ENCODE measurements around the gene FAM219A.
"Not testable (repeated sequence)": the region's sequence is repeated elsewhere in the genome, so short reads cannot be mapped to it uniquely, and the experiment has no call there.

FAM219A gene

DNA sequence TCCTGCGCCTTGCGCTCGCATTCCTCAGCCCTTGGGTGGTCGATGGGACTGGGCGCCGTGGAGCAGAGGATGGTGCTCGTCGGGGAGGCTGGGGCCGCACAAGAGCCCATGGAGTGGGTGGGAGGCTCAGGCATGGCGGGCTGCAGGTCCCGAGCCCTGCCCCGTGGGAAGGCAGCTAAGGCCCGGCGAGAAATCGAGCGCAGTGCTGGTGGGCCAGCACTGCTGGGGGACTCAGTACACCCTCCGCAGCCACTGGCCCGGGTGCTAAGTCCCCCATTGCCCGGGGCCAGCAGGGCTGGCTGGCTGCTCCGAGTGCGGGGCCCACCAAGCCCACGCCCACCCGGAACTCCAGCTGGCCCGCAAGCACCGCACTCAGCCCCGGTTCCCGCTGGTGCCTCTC, 24.4 kb upstream of the FAM219A start:
- not testable (repeated sequence) for DNase-seq

DNA sequence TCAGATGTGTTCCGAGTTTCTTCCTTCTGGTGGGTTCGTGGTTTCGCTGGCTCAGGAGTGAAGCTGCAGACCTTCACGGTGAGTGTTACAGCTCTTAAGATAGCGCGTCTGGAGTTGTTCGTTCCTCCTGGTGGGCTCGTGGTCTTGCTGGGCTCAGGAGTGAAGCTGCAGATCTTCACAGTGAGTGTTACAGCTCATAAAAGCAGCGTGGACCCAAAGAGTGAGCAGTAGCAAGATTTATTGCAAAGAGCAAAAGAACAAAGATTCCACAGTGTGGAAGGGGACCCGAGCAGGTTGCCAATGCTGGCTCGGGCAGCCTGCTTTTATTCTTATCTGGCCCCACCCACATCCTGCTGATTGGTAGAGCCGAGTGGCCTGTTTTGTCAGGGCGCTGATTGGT, 23.2 kb upstream of the FAM219A start:
- DNase-seq: not testable (repeated sequence)

DNA sequence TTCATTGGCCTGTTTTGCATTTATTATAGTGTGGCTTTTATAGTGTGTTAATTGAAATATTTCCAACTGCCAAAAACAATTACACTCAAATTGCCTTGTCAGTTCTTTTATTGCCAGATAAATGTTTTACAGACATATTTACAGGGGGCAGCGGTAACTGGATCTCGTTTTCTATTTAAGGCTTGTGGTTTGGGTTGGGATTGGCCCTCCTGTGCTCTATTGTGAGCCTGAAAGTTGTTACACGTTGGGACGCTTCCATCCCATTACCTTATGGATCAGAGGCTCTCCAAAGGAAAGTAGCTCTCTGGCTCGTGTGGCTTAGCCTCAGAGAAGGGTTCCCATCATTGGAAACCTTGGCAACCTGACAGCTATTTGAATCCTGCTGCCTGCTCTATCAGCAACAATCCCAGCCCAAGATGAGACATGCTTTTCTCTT, 21.1 kb upstream of the FAM219A start:
- DNase-seq: no peak

DNA sequence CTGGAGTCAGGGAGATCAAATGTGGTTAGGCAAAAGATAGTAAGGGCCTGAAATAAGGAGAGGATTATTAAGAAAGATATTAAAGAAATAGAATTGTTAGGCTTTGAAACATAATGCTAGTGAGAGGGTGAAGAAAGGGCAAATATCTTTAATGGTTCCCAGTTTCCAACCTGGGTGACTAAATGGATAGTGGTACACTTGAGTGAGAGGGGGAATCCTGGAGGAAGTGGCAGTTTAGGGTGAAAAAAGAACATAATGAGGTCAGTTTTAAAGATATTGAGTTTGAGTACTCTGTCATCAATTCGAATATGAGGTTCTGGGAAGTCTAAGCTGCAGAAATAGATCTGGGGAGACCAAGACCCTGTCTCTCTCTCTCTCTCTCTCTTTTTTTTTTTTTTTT, 19.2 kb upstream of the FAM219A start:
- no peak for DNase-seq

DNA sequence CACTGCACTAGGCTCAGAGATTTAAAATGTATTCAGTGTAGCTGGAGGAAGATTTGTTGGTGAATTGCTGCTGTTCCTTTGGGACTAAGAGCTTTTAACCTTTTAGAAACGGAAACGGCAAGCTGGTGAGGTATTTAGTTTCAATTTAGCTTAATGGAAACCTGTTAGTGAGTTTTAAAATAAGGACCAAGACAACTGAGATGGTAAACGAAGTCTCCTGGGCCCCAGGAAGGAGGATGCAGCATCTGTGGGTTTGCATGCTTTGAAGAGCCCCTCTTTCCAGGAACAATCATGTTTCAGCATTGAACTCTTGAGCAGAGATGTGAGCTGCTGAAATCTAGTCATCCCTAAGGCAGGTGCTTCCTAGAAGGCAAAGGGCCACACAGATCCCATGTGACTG, 16.7 kb upstream of the FAM219A start:
- DNase-seq: no peak

DNA sequence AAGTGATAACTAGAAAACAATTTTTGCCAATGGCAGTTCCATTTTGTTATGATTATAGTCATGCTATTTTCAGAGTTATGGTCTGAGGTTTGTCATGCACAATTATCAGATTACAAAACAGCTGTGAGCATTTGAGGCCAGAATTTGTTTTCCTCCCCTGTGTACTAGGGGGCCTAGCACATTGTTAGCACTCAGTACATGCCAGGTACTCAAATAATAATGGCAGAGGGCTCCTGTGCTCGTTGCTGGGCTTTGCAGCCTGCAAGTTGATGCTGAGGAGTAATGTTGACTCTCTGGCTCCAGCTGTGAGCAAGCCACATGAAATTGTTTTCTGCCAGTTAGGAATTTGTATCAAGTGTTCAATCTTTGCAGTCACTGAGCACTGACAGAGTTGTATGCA, 7.1 kb upstream of the FAM219A start:
- no peak for DNase-seq

DNA sequence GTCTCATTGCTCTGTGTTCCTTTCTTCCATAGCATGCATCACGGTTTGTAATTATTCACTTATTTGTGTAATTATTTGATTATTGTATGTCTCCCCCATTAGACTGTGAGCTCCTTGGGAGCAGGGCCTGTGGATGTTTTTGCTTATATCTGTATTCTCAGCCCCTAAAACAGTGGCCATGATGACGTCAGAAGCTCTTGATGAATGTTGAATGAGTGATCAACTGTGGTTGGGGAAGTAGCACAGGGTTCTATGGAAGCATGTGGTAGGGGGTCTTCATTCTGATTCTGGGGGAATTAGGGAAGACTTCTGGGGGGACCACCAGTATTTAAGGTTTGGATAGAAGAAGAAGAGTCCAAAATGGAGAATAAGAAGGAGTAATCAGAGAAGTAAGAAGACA, 6.2 kb upstream of the FAM219A start:
- no peak for DNase-seq

DNA sequence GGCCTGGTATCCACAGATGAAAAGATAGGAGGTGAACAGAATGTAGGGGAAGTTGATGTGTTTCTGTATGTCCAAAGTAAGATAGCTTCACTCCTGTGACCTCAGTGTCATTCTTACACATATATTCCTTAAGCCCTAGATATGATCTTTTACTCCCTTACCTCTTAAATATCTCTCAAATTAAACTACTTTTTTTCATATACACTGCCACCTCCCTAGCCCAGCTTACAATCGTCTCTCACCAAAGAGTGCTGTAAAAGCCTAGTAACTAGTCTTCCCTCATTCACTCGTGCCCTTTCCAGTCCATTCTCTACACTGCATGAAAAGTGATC, 5.5 kb upstream of the FAM219A start:
- DNase-seq: no peak

DNA sequence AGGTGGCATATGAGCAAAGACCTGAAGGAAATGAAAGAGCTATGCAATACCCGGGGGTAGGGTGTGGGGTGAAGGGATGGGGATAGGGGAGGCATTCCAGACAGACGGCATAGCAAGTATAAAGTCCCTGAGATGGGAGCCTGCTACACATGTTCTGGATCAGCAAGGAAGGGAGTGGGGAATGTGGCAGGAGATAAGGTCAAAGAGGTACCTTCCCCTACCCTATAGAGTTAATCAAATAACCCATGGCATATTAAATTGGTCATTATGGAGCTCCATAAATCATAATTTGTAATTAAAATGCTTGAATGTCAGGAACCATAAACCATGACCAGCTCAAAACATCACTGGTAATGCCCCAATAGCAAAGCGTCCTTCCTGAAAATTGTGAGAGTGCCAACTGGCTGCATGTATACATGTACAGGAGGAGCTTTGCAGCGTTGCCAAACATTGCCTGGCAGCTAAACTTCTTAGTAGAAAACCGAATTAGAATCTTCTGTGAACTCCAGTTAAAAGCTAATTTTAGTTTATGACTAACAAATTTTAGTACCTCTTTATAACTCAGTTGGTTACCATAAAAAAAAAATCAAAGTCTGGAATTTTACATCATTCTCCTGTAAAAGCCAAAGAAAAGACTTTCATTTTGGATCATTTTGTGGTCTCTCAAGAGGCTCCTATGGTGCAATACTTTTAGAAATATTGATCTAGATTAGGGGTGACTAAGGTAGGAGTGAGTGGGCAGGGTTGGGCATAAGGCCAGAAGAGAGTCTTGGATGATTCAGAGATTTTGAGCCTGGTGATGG, 4.9 kb upstream of the FAM219A start:
- DNase-seq: peak; percentile 82

DNA sequence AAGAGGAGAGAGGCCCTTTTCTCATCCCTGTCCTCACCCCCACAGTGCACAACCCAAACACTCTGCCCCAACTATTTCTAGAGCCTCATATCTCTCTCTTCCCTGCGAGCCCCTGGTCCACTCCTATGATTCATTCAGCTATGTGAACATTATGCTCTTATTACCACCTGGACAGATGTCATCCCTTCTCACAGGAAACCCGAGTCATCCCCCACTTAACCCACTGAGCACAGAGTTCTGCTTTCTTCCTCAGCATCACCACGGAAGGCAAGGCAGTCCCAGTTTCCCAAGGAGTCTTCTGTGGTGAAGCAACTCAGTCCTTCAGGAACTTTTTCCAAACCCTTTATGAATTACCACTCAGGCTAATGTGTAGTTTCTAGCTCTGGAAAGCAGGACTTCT, 1.6 kb upstream of the FAM219A start:
- DNase-seq: no peak

DNA sequence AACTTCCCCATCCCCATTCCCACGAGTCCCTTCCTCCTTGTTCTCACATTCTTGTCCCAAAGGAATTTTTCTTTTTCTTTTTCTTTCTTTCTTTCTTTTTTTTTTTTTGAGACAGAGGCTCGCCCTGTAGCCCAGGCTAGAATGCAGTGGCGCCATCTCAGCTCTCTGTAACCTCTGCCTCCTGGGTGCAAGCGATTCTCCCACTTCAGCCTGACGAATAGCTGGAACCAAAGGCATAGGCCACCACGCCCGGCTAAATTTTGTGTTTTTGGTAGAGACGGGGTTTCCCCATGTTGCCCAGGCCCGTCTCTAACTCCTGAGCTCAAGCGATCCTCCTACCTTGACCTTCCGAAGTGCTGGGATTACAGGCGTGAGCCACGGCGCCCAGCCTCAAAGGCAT, 986 bp upstream of the FAM219A start:
- no peak for DNase-seq

DNA sequence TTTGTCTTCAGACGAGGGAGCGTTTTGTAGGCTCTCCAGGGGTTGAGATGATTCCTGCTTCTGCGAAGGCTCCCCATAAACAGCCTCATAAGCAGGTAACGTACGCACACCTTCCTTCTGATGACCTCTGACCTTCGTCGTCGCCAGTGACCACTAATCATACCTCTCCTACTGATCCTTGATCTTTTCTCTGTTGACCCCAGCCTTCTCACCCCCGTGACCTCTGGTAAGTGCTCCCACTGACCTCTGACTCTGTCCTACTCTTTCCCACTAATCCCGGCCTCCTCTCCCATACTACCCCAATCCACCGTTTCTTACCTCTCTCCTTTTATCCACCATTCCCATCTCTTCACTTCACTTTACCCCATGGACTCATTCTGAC, 580 bp upstream of the FAM219A start:
- DNase-seq: no peak

DNA sequence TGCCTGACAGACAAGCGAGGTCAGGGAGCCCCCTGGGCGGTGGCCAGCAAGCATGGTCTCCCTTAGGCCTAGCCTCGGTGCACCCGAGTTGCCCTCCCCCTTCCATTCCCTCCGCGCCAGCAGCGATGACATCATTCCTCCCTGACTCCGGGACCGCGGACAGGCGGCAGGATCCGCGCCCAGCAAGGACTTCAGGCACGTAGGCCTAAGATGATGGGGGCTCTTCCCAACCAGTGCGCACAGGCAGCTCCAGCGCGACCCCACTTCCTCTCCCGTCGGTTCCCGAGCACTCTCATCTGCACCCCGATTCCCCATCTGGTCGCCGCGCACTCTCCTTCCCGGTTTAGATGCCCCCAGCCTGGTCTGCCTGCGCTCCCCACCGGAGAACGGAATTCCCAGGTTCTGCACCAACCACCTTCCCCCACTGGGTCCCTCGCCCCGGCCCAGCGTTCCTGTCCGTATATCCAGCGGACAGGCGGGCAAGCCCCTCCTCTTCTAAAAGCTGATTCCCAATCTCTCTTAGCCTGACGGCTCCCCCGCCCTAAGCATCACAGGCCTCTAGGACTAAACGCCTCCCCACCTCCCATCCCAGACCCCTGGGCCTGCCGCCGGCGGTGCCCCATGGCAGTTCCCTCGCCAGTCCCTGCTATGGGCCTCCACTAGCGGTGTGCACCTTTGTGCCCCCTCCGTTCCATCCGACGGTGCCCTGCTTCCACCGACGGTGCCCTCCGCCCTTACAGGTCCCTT, 931 bp downstream of the FAM219A start:
- peak; percentile 86 for DNase-seq

DNA sequence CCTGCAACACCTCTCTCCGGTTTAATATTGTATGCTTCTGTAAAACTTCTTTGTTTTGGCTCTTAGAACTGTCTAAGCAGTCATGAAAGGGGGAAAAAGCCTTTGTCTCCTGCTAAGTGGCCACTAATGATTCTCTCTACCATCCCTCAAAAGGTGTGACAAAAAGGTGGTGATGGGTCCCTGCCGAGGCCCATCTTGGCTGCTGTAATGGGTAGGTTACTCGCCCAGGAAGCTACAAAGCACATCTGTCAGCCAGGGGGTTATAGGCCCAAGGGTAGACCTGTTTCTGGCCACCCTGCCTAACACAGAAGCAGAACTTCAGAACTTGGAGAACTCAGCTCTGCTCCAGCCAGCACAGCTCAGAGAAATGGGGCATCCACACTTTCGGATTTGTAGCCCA, 1.6 kb downstream of the FAM219A start:
- DNase-seq: no peak

DNA sequence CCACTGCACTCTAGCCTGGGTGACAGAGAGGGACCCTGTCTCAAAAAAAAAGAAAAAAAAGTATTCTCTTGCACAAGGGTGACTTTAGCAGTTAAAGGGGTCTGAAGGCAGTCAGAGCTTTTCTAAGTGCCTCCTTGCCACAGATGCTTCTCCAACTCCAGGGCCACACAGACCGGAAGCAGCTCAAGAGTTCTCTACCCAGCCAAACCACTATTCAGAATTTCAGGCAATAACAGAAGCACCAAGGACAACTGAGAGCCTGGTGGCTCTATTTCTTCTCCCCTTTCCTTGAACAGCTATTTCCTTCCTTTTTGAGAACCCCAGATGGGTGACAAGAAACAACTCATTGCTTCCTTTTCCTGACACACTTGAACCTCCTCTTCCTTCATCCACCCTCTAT, 2.2 kb downstream of the FAM219A start:
- no peak for DNase-seq

DNA sequence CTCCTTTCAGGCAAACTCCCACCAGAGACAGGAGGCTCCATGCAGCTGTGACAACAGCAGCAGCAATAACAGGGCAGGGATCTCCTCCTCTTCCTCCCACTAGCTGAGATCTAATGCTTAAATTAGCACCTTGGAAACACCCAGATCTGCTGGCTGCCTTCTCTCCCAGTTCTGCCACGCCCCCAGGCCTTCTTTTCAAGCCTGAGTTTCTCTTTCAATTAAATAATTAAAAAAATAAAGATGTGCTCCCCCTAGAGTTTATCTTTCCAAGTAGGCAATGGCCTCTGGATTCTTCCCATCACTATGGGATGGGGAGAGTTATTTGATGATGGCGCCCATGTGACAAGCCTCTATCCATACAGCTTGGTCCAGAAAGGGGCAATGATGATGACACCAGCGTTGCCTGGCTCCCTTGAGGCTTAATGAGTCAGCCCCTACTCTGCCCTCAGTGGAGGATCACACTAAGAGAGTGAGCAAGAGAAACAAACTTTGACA, 3.8 kb downstream of the FAM219A start:
- peak; percentile 86 for DNase-seq

DNA sequence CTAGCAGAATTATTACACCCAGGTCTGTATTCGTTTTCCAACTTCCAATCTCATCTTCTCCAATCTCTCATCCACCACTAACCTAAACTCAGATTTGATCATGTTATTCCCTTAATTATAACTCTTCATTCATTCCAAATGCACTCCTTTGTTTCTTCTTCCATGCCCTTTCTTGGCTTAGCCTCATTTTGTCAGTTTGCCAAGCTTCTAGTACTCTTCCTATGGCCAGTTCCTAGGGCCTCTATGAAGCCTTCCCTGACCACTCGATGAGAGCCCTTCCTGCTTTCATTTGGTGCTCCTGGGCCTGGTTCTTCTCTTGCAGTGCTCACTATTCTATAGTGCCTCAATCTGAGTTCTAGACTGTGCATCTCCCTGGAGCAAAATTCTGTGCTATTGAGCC, 5.8 kb downstream of the FAM219A start:
- DNase-seq: no peak

DNA sequence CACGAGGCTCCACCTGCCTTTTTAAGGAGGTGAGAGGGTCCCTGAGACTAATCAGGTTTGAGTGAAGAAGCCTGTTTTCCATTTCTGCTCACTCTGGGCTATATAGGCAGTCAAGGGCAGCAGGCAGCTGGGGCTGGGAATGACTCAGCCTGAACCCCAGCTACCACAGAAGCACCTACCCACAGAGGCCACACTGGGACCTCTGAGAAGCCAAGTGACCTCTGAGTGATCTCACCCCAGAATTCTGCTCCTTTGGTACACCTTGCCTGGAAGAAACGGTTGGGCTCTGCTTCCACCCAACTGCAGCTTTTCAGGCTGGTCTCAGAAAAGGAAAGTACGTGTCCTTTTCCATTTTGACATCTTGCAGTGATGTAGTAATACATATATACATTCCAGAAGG, 6.8 kb downstream of the FAM219A start:
- DNase-seq: peak; percentile 39

DNA sequence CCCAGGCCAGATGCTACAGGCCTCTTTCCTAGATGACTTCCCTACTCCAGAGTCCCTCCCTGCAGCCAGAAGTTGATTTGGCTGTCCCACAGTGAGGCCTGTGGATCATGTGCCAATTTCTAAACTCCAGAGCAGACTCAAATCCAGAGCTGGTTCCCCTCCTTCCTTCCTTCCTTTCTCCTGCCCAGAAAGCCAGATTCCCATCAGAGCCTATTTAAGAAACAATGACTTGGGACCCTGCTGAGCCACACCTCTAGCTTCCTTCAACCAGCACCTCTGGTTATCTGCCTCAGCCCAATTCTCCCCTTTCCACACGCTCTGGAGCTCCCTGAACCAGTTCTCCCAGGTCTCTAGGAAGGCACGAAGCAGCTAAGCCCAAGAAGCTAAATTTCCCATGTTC, 7.2 kb downstream of the FAM219A start:
- DNase-seq: no peak

DNA sequence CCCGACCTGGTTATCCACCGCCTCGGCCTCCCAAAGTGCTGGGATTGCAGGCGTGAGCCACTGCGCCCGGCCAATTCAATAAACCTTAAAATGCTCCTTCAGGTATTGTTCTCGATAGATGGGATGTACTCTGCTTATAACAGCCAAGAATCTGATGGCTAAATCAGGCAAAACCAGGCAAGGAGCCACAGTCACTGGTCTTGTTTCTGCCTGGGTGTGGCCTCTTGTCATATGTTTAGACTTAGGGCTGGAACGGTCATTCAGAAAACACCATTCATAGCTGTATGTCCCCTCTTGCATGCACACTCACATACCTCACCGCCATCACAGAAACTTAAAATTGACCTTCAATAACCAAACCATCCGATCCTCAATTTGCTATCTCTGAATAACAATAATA, 7.7 kb downstream of the FAM219A start:
- DNase-seq: no peak

DNA sequence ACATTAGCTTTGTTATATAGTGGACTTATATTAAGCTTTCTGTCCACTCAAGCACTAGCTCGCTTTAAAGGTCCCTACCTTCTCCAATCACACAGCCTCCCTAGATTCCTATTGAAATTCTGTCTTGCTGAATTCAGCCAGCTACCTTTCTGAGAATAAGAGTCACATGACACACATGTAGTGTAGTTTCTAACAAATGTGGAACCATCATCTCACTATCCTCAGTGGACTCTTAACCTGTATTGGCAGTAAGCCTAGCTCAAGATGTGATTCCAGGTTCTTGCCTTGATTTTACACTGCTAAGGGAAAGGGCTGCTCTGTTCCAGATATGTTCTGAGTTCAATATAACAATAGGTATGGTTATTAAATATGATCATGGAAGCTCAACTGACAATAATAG, 11.4 kb downstream of the FAM219A start:
- no peak for DNase-seq

DNA sequence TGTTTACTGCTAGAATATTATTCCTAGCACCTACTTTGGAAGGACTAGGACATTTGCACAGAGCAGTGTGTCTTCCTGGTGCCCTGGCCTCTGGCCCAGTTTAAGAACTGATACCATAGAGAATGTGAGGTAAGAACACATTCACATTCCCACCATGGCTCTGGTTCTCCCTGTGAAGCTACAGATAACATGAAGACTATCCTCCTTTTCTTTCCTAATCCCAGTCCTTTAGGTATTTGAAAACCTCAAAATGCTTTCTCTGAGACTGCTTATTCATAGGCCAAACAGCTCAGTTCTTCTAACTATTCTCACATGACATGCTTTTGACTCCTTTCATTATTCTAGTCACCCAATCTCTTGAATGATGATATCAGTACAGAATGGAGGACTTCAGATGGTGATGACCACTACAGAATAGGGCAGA, 11.9 kb downstream of the FAM219A start:
- DNase-seq: peak; percentile 35

DNA sequence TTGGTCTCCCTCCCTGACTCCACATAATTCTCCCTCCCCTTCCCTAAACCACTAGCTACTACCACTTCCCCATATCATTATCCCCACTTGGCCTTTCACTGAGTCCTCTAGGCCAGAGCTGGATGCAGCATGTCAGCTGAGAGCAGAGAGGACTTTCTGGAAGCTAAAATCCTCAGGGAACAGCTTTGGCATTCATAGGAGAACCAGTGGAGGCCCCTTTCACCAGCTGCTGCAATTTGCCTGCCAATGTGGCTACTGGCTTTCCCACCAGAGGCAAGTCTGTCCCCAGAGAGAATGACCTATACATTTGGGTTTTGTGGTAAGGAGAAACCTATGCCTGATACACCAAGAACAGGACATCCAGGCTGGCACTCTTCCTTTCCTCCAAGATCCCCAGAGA, 14.4 kb downstream of the FAM219A start:
- no peak for DNase-seq

DNA sequence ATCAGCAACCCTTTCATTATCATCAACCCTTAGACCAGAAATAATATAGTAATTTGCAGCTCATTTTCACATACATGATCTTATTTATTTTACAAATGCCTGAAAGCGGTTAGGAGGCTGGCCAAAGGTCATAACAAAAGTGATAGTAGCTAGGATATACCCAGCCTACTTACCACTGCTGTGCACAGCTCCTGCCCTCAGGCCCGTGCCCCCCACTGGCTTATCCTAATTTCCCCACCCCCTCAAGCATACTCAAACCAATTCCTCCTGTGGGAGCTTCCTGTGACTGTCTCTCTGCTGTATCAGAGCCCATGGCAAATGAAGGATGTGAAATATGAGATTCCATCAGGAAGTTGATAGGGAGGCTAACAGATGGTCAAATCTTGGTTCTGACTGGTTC, 14.8 kb downstream of the FAM219A start:
- DNase-seq: no peak

DNA sequence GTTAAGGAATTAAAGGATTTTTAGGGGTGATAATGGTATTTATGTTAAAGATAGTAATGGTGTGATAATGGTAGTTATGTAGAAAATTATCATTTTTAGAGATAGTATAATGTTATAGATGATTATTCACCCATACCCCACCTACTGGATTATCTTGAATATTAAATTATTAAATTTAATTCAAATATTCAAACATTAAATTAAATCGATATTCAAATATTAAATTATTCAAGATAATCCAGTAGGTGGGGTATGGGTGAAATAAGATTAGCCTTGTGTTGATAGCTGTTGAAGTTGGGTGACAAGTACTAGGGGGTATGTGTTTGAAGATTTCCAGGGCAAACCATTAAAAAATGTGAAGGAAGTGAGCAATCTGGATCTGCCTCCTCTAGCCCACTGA, 15.6 kb downstream of the FAM219A start:
- no peak for DNase-seq

Data from EL (cell line).